ENCODE measurements around the gene PSPH. TPM values are rescaled to one million over a fixed set of nuclear protein-coding genes. Genes with fewer than 3 reads are reported as not detected.

The PSPH gene
- polyA plus RNA-seq, 1 of the 3 experiments (the other 2 are of a cell fraction), result 50.5 TPM

DNA sequence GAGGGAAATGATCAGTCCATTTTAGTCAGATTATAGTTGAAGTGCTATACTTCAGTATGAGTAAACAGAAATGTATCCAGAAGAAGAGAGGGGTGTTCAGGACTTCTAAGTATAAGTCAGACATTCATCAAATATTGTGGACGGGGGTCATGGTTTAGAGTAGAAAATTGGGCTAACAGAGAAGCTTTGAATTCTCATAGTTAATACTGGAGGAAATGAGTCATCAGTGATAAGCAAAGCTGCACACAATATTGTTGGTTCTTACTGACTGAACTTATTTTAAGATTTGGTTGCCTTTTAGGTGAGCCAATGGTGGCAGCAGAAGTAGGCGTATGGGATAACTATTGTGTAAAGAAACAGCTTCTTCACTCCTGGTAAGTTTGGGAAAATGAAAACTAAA, 11.1 kb upstream of the PSPH start:
- H4K20me1 ChIP-seq (ENCODE audit: insufficient read depth), result peaks cover 11% of the 10 kb centered on the region
- CTCF ChIA-PET, result interaction anchor here (0.8 to 2.1 kb wide), 7 partner anchors 8 to 98 kb away, joined by 3 to 9 read pairs (median 6); partner anchors contain the start of genes CCT6A and PSPH
- POLR2A ChIA-PET, result interaction anchor here (0.6 to 4.3 kb wide), 2 partner anchors 11 to 20 kb away, joined by 3 to 36 read pairs; partner anchors contain the start of genes CCT6A and PSPH
- H3K9me3 ChIP-seq, result no peaks in the 10 kb centered on the region
- no peaks in the 10 kb centered on the region for H3K9me2 ChIP-seq
- H3K4me2 ChIP-seq, result peak overlapping the region; percentile 5
- no peak overlapping the region; a peak in 1 of 4 replicates for H3K4me3 ChIP-seq (ENCODE audit: low read depth in 2 of 2, low read length in 1 of 2)
- no peak overlapping the region; the same call in 1 of the 2 replicates for H3K9ac ChIP-seq
- DNase-seq, result no peak
- H2AFZ ChIP-seq (ENCODE audit: low read depth), result no peak overlapping the region
- H3K4me1 ChIP-seq (ENCODE audit: control insufficient read depth in 1 of 2, insufficient read depth in 2 of 2, low read depth in 1 of 2, low read length in 1 of 2), result peaks cover 4 to 23% of the 10 kb centered on the region in 2 experiments; a peak in 3 of 4 replicates
- WGBS (ENCODE audit: low lambda C conversion rate), result 30% methylated on average over 2 of the region's 2 CpGs
- TF ChIP-seq EP300 (IDR thresholded peaks at IDR 0.05; ENCODE audit: borderline replicate concordance in 1 of 2, low read depth in 1 of 2, low read length in 1 of 2), result peak in 1 of 2 experiments; percentile 49; a peak in 1 of 4 replicates
- TF ChIP-seq USF2 (IDR thresholded peaks at IDR 0.05; ENCODE audit: borderline replicate concordance, low read depth, low read length), result no peak
- TF ChIP-seq JUND (IDR thresholded peaks at IDR 0.05), result peak; percentile 74
- TF ChIP-seq RCOR1 (IDR thresholded peaks at IDR 0.05; ENCODE audit: low read length), result no peak
- peak; percentile 36 for TF ChIP-seq TCF12 (IDR thresholded peaks at IDR 0.05)
- TF ChIP-seq, protein P1, sequence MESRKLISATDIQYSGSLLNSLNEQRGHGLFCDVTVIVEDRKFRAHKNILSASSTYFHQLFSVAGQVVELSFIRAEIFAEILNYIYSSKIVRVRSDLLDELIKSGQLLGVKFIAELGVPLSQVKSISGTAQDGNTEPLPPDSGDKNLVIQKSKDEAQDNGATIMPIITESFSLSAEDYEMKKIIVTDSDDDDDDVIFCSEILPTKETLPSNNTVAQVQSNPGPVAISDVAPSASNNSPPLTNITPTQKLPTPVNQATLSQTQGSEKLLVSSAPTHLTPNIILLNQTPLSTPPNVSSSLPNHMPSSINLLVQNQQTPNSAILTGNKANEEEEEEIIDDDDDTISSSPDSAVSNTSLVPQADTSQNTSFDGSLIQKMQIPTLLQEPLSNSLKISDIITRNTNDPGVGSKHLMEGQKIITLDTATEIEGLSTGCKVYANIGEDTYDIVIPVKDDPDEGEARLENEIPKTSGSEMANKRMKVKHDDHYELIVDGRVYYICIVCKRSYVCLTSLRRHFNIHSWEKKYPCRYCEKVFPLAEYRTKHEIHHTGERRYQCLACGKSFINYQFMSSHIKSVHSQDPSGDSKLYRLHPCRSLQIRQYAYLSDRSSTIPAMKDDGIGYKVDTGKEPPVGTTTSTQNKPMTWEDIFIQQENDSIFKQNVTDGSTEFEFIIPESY (IDR thresholded peaks at IDR 0.05; ENCODE audit: borderline replicate concordance, low read depth), result no peak
- TF ChIP-seq FOSL2 (IDR thresholded peaks at IDR 0.05; ENCODE audit: borderline replicate concordance, low read depth), result peak; percentile 85
- peak; percentile 48 for TF ChIP-seq PBX3 (IDR thresholded peaks at IDR 0.05)
- no peak for TF ChIP-seq SMC3 (IDR thresholded peaks at IDR 0.05; ENCODE audit: low read depth, low read length)
- peak overlapping the region; percentile 18 to 78; a peak in 3 of 4 replicates for H3K27ac ChIP-seq (ENCODE audit: low read depth in 2 of 2, low read length in 1 of 2)
- H3K27me3 ChIP-seq (ENCODE audit: insufficient read depth), result no peaks in the 10 kb centered on the region
- peaks cover 60 to 61% of the 10 kb centered on the region in 2 experiments for H3K36me3 ChIP-seq (replicated peaks in 1 of 2; ENCODE audit: control insufficient read depth in 1 of 2, insufficient read depth in 2 of 2, low read length in 1 of 2)
- H3F3A ChIP-seq (replicated peaks; ENCODE audit: insufficient read depth), result peaks cover 65% of the 10 kb centered on the region
- H3K79me2 ChIP-seq (ENCODE audit: insufficient read depth), result peaks cover 59% of the 10 kb centered on the region

- H3K9ac ChIP-seq, result peak overlapping the region; percentile 93; the same call in 1 of the 2 replicates
- no peaks in the 10 kb centered on the region for H3K9me2 ChIP-seq
- WGBS (ENCODE audit: low lambda C conversion rate), result 60% methylated on average over 2 of the region's 2 CpGs
- H3F3A ChIP-seq (replicated peaks; ENCODE audit: insufficient read depth), result peaks cover 54% of the 10 kb centered on the region
- no peak for DNase-seq
- no peak overlapping the region; a peak in 1 of 4 replicates for H3K27ac ChIP-seq (ENCODE audit: low read depth in 2 of 2, low read length in 1 of 2)
- no peak overlapping the region for H2AFZ ChIP-seq (ENCODE audit: low read depth)
- H3K79me2 ChIP-seq (ENCODE audit: insufficient read depth), result peaks cover 91% of the 10 kb centered on the region
- H3K9me3 ChIP-seq, result no peaks in the 10 kb centered on the region
- POLR2A ChIA-PET, result interaction anchor here (0.8 kb wide), 1 partner anchor 20 kb away, joined by 4 read pairs; no protein-coding TSS in a partner anchor
- no peak overlapping the region for H3K4me3 ChIP-seq (ENCODE audit: low read depth in 2 of 2, low read length in 1 of 2)
- peaks cover 17 to 33% of the 10 kb centered on the region in 2 experiments for H3K4me1 ChIP-seq (ENCODE audit: control insufficient read depth in 1 of 2, insufficient read depth in 2 of 2, low read depth in 1 of 2, low read length in 1 of 2)
- no peaks in the 10 kb centered on the region for H3K27me3 ChIP-seq (ENCODE audit: insufficient read depth)
- CTCF ChIA-PET, result interaction anchor here (0.8 to 2.6 kb wide), 4 partner anchors 9 to 90 kb away, joined by 4 to 10 read pairs (median 8); partner anchors contain the start of gene NIPSNAP2
- H4K20me1 ChIP-seq (ENCODE audit: insufficient read depth), result peaks cover 16% of the 10 kb centered on the region
- H3K4me2 ChIP-seq, result peak overlapping the region; percentile 91; the same call in 1 of the 2 replicates
- H3K36me3 ChIP-seq (replicated peaks in 1 of 2; ENCODE audit: control insufficient read depth in 1 of 2, insufficient read depth in 2 of 2, low read length in 1 of 2), result peaks cover 50 to 65% of the 10 kb centered on the region in 2 experiments
- TF ChIP-seq, protein P1 (IDR thresholded peaks at IDR 0.05; ENCODE audit: borderline replicate concordance, low read depth), result no peak
- TF ChIP-seq SMC3 (IDR thresholded peaks at IDR 0.05; ENCODE audit: low read depth, low read length) (no peak), RAD21 (IDR thresholded peaks at IDR 0.05; ENCODE audit: low read length) (no peak), GABPA (IDR thresholded peaks at IDR 0.05; ENCODE audit: low read depth) (no peak), IRF3 (IDR thresholded peaks at IDR 0.05; ENCODE audit: low read depth, low read length) (no peak), ELF1 (IDR thresholded peaks at IDR 0.05) (no peak), MEF2A (IDR thresholded peaks at IDR 0.05; ENCODE audit: borderline replicate concordance, low read depth) (no peak), TCF12 (IDR thresholded peaks at IDR 0.05) (no peak)
Observed at GRCh38 chr7:56053993-56054392, 2.7 kb upstream of the PSPH start.
